ENCODE results near the gene TAS1R2. TPM values are rescaled to one million over a fixed set of nuclear protein-coding genes. Genes with fewer than 3 reads are reported as not detected.

Gene TAS1R2
- polyA plus RNA-seq, 1 of the 3 experiments (the other 2 are of a cell fraction) = not detected

GRCh38 chr1:18803851-18804250, 55.6 kb downstream of the TAS1R2 start (continued):
- TF ChIP-seq TAF1 (IDR thresholded peaks at IDR 0.05; ENCODE audit: borderline replicate concordance, low read depth, low read length) = no peak
- no peak for TF ChIP-seq PBX3 (IDR thresholded peaks at IDR 0.05)

- TF ChIP-seq SMC3 (IDR thresholded peaks at IDR 0.05; ENCODE audit: low read depth, low read length) (no peak), TCF12 (IDR thresholded peaks at IDR 0.05) (no peak), MXI1 (IDR thresholded peaks at IDR 0.05; ENCODE audit: low read depth, low read length) (no peak), IRF3 (IDR thresholded peaks at IDR 0.05; ENCODE audit: low read depth, low read length) (no peak), REST (IDR thresholded peaks at IDR 0.05; ENCODE audit: low read depth, low read length) (no peak), NFIC (IDR thresholded peaks at IDR 0.05; ENCODE audit: borderline replicate concordance) (no peak), TEAD4 (IDR thresholded peaks at IDR 0.05; ENCODE audit: borderline replicate concordance, insufficient read depth) (no peak), GABPA (IDR thresholded peaks at IDR 0.05; ENCODE audit: low read depth) (no peak), ELF1 (IDR thresholded peaks at IDR 0.05) (no peak), PBX3 (IDR thresholded peaks at IDR 0.05) (no peak), RXRA (IDR thresholded peaks at IDR 0.05; ENCODE audit: borderline replicate concordance, low read depth) (no peak), ZBTB33 (IDR thresholded peaks at IDR 0.05; ENCODE audit: borderline replicate concordance, low read depth) (no peak), FOSL2 (IDR thresholded peaks at IDR 0.05; ENCODE audit: borderline replicate concordance, low read depth) (no peak)
- Histone ChIP-seq H2AFZ (ENCODE audit: low read depth) (no peak overlapping the region), H4K20me1 (ENCODE audit: insufficient read depth) (no peaks in the 10 kb centered on the region), H3K79me2 (ENCODE audit: insufficient read depth) (no peaks in the 10 kb centered on the region), H3K4me2 (no peak overlapping the region), H3K9me2 (no peaks in the 10 kb centered on the region), H3K4me1 (ENCODE audit: control insufficient read depth in 1 of 2, insufficient read depth in 2 of 2, low read depth in 1 of 2, low read length in 1 of 2) (no peaks in the 10 kb centered on the region), H3F3A (replicated peaks; ENCODE audit: insufficient read depth) (no peaks in the 10 kb centered on the region), H3K27ac (ENCODE audit: low read depth in 2 of 2, low read length in 1 of 2) (no peak overlapping the region), H3K36me3 (replicated peaks in 1 of 2; ENCODE audit: control insufficient read depth in 1 of 2, insufficient read depth in 2 of 2, low read length in 1 of 2) (no peaks in the 10 kb centered on the region), H3K9ac (no peak overlapping the region), H3K27me3 (ENCODE audit: insufficient read depth) (no peaks in the 10 kb centered on the region), H3K9me3 (no peaks in the 10 kb centered on the region), H3K4me3 (ENCODE audit: low read depth in 2 of 2, low read length in 1 of 2) (no peak overlapping the region)
- 39% methylated on average over 10 of the region's 13 CpGs for WGBS (ENCODE audit: low lambda C conversion rate)
- POLR2A ChIA-PET = no interaction called here
- CTCF ChIA-PET = interaction anchor here (1.0 to 1.1 kb wide), 2 partner anchors 18 to 71 kb away, joined by 3 read pairs; no protein-coding TSS in a partner anchor
- no peak for DNase-seq
Observed at GRCh38 chr1:18803151-18803791, 56.2 kb downstream of the TAS1R2 start.
